HG02840 (cell line): ENCODE measurements around the gene GPR55.
"Not testable (repeated sequence)": the region's sequence is repeated elsewhere in the genome, so short reads cannot be mapped to it uniquely, and the experiment has no call there.

Experiments used
- ATAC-seq: cut with Tn5 transposase; IDR thresholded peaks from one replicate; pipeline ENCODE4 v1.9.1; 2021; ENCODE audit warnings: mild to moderate bottlenecking, moderate library complexity, moderate number of reproducible peaks; ENCODE audit not compliant: unreplicated experiment, low FRiP score

Gene GPR55

GRCh38 chr2:230924470-230925341 is at the start of gene GPR55:
Gene GPR55, minus strand, starts transcription at chr2:230925242. Its CDS starts 14,280 bp downstream, at chr2:230910962.
- no peak for ATAC-seq

GRCh38 chr2:230974096-230974913 is 49.3 kb upstream of the GPR55 start:
- peak; percentile 85 for ATAC-seq

GRCh38 chr2:230972046-230972445 is 47.0 kb upstream of the GPR55 start:
- ATAC-seq = no peak

GRCh38 chr2:230969659-230970015 is 44.6 kb upstream of the GPR55 start:
- no peak for ATAC-seq

GRCh38 chr2:230968921-230969658 is 44.0 kb upstream of the GPR55 start:
- ATAC-seq = no peak

GRCh38 chr2:230968314-230968713 is 43.3 kb upstream of the GPR55 start:
- ATAC-seq = not testable (repeated sequence)

- no peak for ATAC-seq
Measured at GRCh38 chr2:230967113-230967512, 42.1 kb upstream of the GPR55 start.

GRCh38 chr2:230964136-230964730 is 39.2 kb upstream of the GPR55 start:
- no peak for ATAC-seq

- no peak for ATAC-seq
Measured at GRCh38 chr2:230961091-230961491, 36.0 kb upstream of the GPR55 start.

- no peak for ATAC-seq
Measured at GRCh38 chr2:230960026-230960425, 35.0 kb upstream of the GPR55 start.

GRCh38 chr2:230958820-230959756 is 34.0 kb upstream of the GPR55 start:
- ATAC-seq = no peak

- ATAC-seq = no peak
Measured at GRCh38 chr2:230957756-230958391, 32.8 kb upstream of the GPR55 start.

GRCh38 chr2:230956827-230957755 is 32.0 kb upstream of the GPR55 start:
- ATAC-seq = peak; percentile 51

GRCh38 chr2:230955163-230955737 is 30.2 kb upstream of the GPR55 start:
- no peak for ATAC-seq

- ATAC-seq = no peak
Measured at GRCh38 chr2:230954746-230955145, 29.7 kb upstream of the GPR55 start.

GRCh38 chr2:230953845-230954244 is 28.8 kb upstream of the GPR55 start:
- no peak for ATAC-seq

GRCh38 chr2:230952226-230952956 is 27.3 kb upstream of the GPR55 start:
- ATAC-seq = no peak
